ENCODE results near the gene LMO4.

GRCh38 chr1:87336623-87337067, 8.0 kb downstream of the LMO4 start:
- TF ChIP-seq CTCF (IDR thresholded peaks at IDR 0.05 in 4 of 5, conservative IDR thresholded peaks at IDR 0.05 in 1 of 5) (no peak), POLR2A (IDR thresholded peaks at IDR 0.05) (no peak)

All from gastrocnemius medialis (tissue), 4 donors.